HG02970 (cell line): ENCODE data around the gene MCFD2.

Source experiments
- ATAC-seq: cut with Tn5 transposase; IDR thresholded peaks from one replicate; pipeline ENCODE4 v1.9.1; 2021; ENCODE audit warnings: mild to moderate bottlenecking, moderate library complexity, moderate number of reproducible peaks; ENCODE audit not compliant: unreplicated experiment, low FRiP score

MCFD2 gene

GRCh38 chr2:46854260-46854659, 61.3 kb downstream of the MCFD2 start:
- ATAC-seq, result no peak

- ATAC-seq, result no peak
Observed at GRCh38 chr2:46852598-46852997, 63.0 kb downstream of the MCFD2 start.

GRCh38 chr2:46852124-46852523, 63.5 kb downstream of the MCFD2 start:
- no peak for ATAC-seq
